Heart left ventricle (tissue), 16 donors: ENCODE measurements around the gene CPA3. TPM values are rescaled to one million over a fixed set of nuclear protein-coding genes. Genes with fewer than 3 reads are reported as not detected.

Source experiments
- ATAC-seq, 4 donors: fragments of 200-7000 bp; cut with Tn5 transposase; one replicate each; pipeline ENCODE4 v1.9.1; 2020 to 2022; ENCODE audit warnings: moderate library complexity in 4 of 4, mild to moderate bottlenecking in 3 of 4, moderate number of reproducible peaks in 1 of 4
- DNase-seq, 5 donors: peaks; one replicate each; pipeline ENCODE4 v3.0.0-alpha.2; 2020
- H3K27ac ChIP-seq, 12 donors: fragments of 200-600 bp; sonication (generic) in 4 of 12; one replicate each; pipeline versions ENCODE4 v1.5.0 to v1.8.0; 2016 to 2022; ENCODE audit warnings: mild to moderate bottlenecking in 2 of 12
- H3K27me3 ChIP-seq, 9 donors: fragments of 200-600 bp; sonication (generic) in 2 of 9; one replicate each; pipeline versions ENCODE4 v1.5.1 to v1.8.0; 2016 to 2022; ENCODE audit warnings: mild to moderate bottlenecking in 3 of 9
- H3K36me3 ChIP-seq, 9 donors: fragments of 200-600 bp; sonication (generic) in 2 of 9; one replicate each; pipeline versions ENCODE4 v1.5.0 to v1.8.0; 2018 to 2022; ENCODE audit warnings: mild to moderate bottlenecking in 2 of 9
- H3K4me1 ChIP-seq, 12 donors: fragments of 200-600 bp; sonication (generic) in 4 of 12; one replicate each; pipeline versions ENCODE4 v1.5.0 to v1.8.0; 2016 to 2022; ENCODE audit warnings: mild to moderate bottlenecking in 3 of 12
- H3K4me3 ChIP-seq, 12 donors: fragments of 200-600 bp; sonication (generic) in 4 of 12; one replicate each; pipeline versions ENCODE4 v1.5.0 to v1.8.0; 2017 to 2022; ENCODE audit warnings: mild to moderate bottlenecking in 9 of 12, moderate library complexity in 4 of 12
- H3K9me3 ChIP-seq, 12 donors: fragments of 200-600 bp; sonication (generic) in 4 of 12; one replicate each; pipeline versions ENCODE4 v1.5.0 to v1.8.0; 2016 to 2022; ENCODE audit warnings: mild to moderate bottlenecking in 1 of 12
- POLR2A ChIP-seq, 2 donors: fragments of 450-650 bp; IDR thresholded peaks; one replicate each; pipeline ENCODE4 v1.6.1; 2017; ENCODE audit warnings: antibody characterized with exemption in 2 of 2, mild to moderate bottlenecking in 2 of 2, moderate library complexity in 2 of 2
- WGBS, 4 donors: extraction: QIAGEN DNeasy Blood & Tissue Kit in 2 of 4; methylation state at CpG; one replicate each; pipeline versions ENCODE4 v1.1.5 to v1.1.7; 2013 to 2018; 5-methylcytosine and 5-hydroxymethylcytosine counted together
- intact Hi-C, 10 donors: fragments of 100-400 bp; cut with DNase I; formaldehyde crosslinking; loops; one replicate each; pipeline versions ENCODE4 v1.11.1 to v1.14.2; 2022
- polyA plus RNA-seq, 2 donors: library from polyadenylated mRNA; stranded (reverse); fragments of 200-250 nt; gene quantifications; one replicate each; pipeline ENCODE4 v1.2.3, GENCODE V29; 2013
- total RNA-seq, 9 donors: library from RNA; depleted of rRNA in 2 of 9; stranded (reverse); fragments of >200 nt in 2 of 9; fragmentation: NEBNext Ultra II Directional in 3 of 9; extraction: Animal tissue kit (Norgen Biotek cat#: 25700) in 3 of 9; gene quantifications; one replicate each; pipeline versions ENCODE4 v1.1.0 to v1.2.4, GENCODE V29; 2016 to 2023
- TF ChIP-seq, protein P1 (sequence below), 12 donors: fragments of 200-600 bp; sonication (generic) in 4 of 12; IDR thresholded peaks; one replicate each; pipeline versions ENCODE4 v1.5.0 to v1.8.0; 2018 to 2022; ENCODE audit warnings: antibody characterized with exemption in 12 of 12, mild to moderate bottlenecking in 5 of 12
- donor health status: ischemic (EF 13 %, LVEDD 7.1; RV severe dilation, severe dysfunction).
- donor health status: healthy with polysubstance abuse.
- donor health status: DM: no; HTN: yes; CAD: no.
- donor health status: DM: no; HTN: no; CAD: no.
- donor health status: ischemic (EF 25% LVEDD 6.9; RV normal size, moderate dysfunction).
- donor health status: ischemic (EF 25% LVEDD 5.7; RV mildly dilated, moderate dysfunction).
- donor health status: healthy.
- donor health status: DM: yes; HTN: yes; CAD: no.
- donor health status: ischemic (EF 35%, LVEDD 5.7; RV mildly dilated, moderate dysfunction).
- donor health status: nonischemic (EF 11% LVEDD 7.7; RV severe dilation, severe dysfunction).
- donor health status: DM: yes; HTN: yes; CAD: no.
- donor health status: PGD.
- donor health status: ischemic (EF 29% LVEDD 5.4; RV normal size, mild dysfunction).
- donor health status: nonischemic (EF 23%, LVEDD 6.1; RV moderate dilation, normal function).

Gene CPA3
- total and polyA plus RNA-seq, 11 donors, result 0.43 to 5.1 (median 0.98) TPM; not detected in 2

DNA sequence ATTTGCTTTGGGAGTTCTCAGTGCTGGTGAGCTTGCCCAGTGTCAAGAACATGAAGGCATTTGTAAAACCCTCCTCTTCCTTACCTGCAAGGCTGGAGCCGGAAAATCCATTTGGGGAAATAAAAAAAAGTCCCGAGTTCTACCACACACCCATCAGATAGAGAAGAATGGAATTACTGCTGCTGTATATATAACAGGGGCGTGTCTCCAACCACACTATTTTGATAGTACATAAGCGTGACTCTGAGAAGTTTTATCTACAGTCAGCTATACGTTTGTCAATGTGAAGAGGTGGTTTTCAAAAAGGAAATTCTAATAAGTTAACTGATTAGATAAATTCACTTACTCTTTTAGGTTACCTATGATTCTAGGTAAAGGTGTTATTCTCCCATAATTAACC is 1.3 kb upstream of the CPA3 start:
- no peak overlapping the region for H3K27ac ChIP-seq
- no peaks in the 10 kb centered on the region for H3K36me3 ChIP-seq
- 59 to 66% (median 63%) methylated on average over 5 of the region's 5 CpGs for WGBS, 4 donors
- DNase-seq (no peak), ATAC-seq (no peak)
- intact Hi-C loops, result loop anchor here in 6 of 10 donors (2.0 to 10.0 kb wide), 5 partner anchors 77 to 411 kb away; no protein-coding TSS in a partner anchor
- H3K4me3 ChIP-seq, result no peak overlapping the region
- H3K9me3 ChIP-seq, result no peaks in the 10 kb centered on the region
- H3K27me3 ChIP-seq, result peaks cover 0 to 26% (median 3%) of the 10 kb centered on the region in 9 donors
- no peak for TF ChIP-seq POLR2A (IDR thresholded peaks at IDR 0.05)
- TF ChIP-seq, protein P1, sequence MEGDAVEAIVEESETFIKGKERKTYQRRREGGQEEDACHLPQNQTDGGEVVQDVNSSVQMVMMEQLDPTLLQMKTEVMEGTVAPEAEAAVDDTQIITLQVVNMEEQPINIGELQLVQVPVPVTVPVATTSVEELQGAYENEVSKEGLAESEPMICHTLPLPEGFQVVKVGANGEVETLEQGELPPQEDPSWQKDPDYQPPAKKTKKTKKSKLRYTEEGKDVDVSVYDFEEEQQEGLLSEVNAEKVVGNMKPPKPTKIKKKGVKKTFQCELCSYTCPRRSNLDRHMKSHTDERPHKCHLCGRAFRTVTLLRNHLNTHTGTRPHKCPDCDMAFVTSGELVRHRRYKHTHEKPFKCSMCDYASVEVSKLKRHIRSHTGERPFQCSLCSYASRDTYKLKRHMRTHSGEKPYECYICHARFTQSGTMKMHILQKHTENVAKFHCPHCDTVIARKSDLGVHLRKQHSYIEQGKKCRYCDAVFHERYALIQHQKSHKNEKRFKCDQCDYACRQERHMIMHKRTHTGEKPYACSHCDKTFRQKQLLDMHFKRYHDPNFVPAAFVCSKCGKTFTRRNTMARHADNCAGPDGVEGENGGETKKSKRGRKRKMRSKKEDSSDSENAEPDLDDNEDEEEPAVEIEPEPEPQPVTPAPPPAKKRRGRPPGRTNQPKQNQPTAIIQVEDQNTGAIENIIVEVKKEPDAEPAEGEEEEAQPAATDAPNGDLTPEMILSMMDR (IDR thresholded peaks at IDR 0.05), result no peak
- no peaks in the 10 kb centered on the region for H3K4me1 ChIP-seq

DNA sequence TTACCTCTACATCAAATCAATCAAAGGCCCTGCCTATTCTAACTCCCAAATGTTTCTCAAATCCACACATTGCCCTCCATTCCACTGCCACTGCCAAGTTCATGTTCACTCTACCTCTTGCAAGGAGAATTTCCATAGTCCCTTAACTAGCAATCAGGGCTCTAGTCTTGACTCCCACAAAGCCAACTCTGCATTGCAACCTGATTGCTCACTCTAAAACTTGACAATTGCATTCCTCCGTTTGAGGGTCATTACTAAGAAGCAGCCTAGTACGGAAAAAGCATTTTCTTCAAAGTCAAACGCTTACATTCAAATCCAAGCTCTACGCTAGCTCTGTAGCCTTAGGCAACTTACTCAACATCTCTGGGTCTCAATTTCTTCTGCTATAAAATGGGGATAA is 1.2 kb downstream of the CPA3 start:
- ATAC-seq, result no peak
- peaks cover 0 to 26% (median 3%) of the 10 kb centered on the region in 9 donors for H3K27me3 ChIP-seq
- no peak overlapping the region for H3K4me3 ChIP-seq
- H3K9me3 ChIP-seq, result no peaks in the 10 kb centered on the region
- intact Hi-C loops, result loop anchor here in 2 of 10 donors (10.0 kb wide), 1 partner anchor 409 kb away; no protein-coding TSS in a partner anchor
- DNase-seq, result no peak
- no peak overlapping the region for H3K27ac ChIP-seq
- no peaks in the 10 kb centered on the region for H3K36me3 ChIP-seq
- no peak for TF ChIP-seq POLR2A (IDR thresholded peaks at IDR 0.05)
- TF ChIP-seq, protein P1 (IDR thresholded peaks at IDR 0.05), result no peak
- H3K4me1 ChIP-seq, result no peaks in the 10 kb centered on the region
- WGBS, 4 donors, result 81 to 89% (median 85%) methylated on average over 4 of the region's 4 CpGs

DNA sequence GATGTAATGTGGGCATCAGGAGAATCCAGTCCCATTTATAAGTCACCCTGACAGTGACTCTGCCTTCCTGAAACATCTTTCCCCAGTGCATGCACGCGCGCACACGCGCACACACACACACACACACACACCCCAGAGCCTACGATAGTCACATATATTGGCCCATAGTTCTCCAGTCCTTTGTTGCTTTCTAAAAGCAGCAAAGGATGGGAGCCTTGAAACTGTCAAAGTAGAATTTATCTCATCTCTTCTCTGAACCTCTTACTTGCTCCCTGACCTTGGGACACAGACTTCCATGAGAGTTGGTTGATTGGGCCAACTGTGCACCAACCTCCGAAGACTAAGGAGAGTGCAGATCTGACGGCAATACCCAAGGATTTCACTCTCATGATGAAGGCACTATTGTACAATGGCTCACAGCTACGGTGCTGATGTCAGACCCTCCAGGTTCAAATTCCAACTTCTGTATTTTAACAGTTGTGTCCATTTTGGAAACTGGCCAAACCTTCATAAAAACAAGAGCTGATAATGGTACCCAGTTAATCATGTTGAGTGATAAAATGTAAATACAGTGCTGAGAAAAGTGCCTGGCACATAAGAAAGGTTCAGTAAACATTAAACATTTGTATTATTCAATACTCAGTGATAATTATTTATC is 8.3 kb downstream of the CPA3 start:
- H3K4me3 ChIP-seq, result no peak overlapping the region
- H3K4me1 ChIP-seq, result no peaks in the 10 kb centered on the region
- peaks cover 0 to 5% (median 0%) of the 10 kb centered on the region in 9 donors for H3K27me3 ChIP-seq
- no peaks in the 10 kb centered on the region for H3K9me3 ChIP-seq
- intact Hi-C loops, result no loop called here
- no peak for TF ChIP-seq POLR2A (IDR thresholded peaks at IDR 0.05)
- TF ChIP-seq, protein P1 (IDR thresholded peaks at IDR 0.05), result no peak
- ATAC-seq (no peak), DNase-seq (no peak)
- 76 to 89% (median 84%) methylated on average over 9 of the region's 9 CpGs for WGBS, 4 donors
- H3K36me3 ChIP-seq, result no peaks in the 10 kb centered on the region
- no peak overlapping the region for H3K27ac ChIP-seq

DNA sequence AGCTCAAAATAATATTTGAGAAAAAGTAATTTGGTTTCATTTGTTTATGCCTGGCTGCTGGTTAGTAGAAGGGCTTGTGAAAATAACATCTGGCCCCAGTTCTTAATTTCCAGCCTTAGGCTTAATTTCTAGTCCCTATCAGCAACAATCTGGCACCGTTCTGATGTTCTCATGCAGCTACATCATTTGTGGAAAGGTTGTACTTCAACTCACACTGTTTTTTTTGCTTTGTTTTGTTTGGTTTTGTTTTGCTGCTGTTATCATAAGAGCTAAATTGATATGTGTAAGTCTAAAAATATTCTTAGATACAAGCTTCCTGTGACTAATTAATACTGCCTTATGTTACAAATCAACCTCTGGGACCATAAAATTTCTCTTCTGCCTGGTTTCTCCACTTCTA is 8.9 kb downstream of the CPA3 start:
- Histone ChIP-seq H3K9me3 (no peaks in the 10 kb centered on the region), H3K27ac (no peak overlapping the region), H3K4me1 (no peaks in the 10 kb centered on the region), H3K4me3 (no peak overlapping the region), H3K27me3 (peaks cover 0 to 5% (median 0%) of the 10 kb centered on the region in 9 donors), H3K36me3 (no peaks in the 10 kb centered on the region)
- no peak for TF ChIP-seq POLR2A (IDR thresholded peaks at IDR 0.05)
- TF ChIP-seq, protein P1 (IDR thresholded peaks at IDR 0.05), result no peak
- ATAC-seq, result no peak
- DNase-seq, result no peak
- WGBS, 4 donors, result 40 to 50% (median 43%) methylated on average over 1 of the region's 1 CpG
- intact Hi-C loops, result no loop called here
